GM23338 (cell line): ENCODE results near the gene FARP1.

Experiments used
- CREB1 ChIP-seq: fragments of 250-450 bp; sonication (Bioruptor Pico); IDR thresholded peaks from 2 replicates; pipeline ENCODE4 v1.5.0; 2020; ENCODE audit warnings: low read depth, mild to moderate bottlenecking, moderate library complexity
- ZNF331 ChIP-seq: fragments of 250-450 bp; sonication (Bioruptor Pico); IDR thresholded peaks from 2 replicates; pipeline ENCODE4 v1.5.0; 2020; ENCODE audit warnings: low read depth, mild to moderate bottlenecking, moderate library complexity

GRCh38 chr13:98299235-98299965 lies 156.5 kb downstream of the FARP1 start:
- TF ChIP-seq CREB1 (CRISPR knock-in tag) (no peak), ZNF331 (no peak)
